ENCODE data around the gene SLC6A12. TPM values are rescaled to one million over a fixed set of nuclear protein-coding genes. Genes with fewer than 3 reads are reported as not detected.

Gene SLC6A12
- total RNA-seq, 1 experiment from 2014 or later, result not detected

DNA sequence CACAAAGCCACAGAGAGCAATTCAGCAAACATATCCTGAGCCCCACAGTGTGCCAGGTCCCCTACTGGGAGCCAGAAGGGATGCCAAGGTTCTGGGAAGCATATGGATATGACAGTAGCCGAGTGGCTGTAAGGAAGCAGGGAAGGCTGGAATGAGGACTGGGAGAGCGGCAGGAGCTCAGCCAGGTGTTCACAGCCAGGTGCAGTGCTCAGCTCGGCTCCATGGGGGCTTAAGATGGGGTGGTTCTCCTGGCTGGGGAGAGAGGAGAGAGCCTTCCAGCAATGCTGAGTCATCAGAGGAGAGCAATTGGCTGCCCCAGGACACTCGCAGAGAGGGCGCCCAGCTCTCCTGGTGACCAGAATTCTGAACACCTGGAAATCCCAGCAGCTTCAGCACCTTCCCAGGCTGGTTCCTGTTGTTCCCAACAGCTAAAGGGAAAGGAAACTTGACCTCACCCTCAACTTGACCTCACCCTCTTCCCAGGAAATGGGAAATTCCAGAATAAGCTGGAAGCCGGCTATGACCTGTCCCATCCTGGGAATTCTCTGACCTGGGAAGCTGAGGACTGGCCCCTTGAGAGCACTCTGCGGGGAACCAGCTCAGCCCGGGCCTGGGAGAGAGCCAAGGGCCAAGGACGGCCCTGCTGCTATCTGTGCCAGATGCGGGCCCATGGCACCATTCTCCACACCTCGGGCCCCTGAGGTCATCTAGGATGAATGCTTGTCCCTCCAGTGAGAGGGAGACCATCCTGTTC, 34.6 kb downstream of the SLC6A12 start:
- TF ChIP-seq, protein P1, sequence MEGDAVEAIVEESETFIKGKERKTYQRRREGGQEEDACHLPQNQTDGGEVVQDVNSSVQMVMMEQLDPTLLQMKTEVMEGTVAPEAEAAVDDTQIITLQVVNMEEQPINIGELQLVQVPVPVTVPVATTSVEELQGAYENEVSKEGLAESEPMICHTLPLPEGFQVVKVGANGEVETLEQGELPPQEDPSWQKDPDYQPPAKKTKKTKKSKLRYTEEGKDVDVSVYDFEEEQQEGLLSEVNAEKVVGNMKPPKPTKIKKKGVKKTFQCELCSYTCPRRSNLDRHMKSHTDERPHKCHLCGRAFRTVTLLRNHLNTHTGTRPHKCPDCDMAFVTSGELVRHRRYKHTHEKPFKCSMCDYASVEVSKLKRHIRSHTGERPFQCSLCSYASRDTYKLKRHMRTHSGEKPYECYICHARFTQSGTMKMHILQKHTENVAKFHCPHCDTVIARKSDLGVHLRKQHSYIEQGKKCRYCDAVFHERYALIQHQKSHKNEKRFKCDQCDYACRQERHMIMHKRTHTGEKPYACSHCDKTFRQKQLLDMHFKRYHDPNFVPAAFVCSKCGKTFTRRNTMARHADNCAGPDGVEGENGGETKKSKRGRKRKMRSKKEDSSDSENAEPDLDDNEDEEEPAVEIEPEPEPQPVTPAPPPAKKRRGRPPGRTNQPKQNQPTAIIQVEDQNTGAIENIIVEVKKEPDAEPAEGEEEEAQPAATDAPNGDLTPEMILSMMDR (conservative IDR thresholded peaks at IDR 0.05), result no peak
- no peak for TF ChIP-seq EZH2 (IDR thresholded peaks at IDR 0.05; ENCODE audit: low read depth)
- Histone ChIP-seq H2AFZ (no peak overlapping the region), H3K4me1 (replicated peaks; ENCODE audit: insufficient read depth) (peaks cover 27% of the 10 kb centered on the region), H3K79me2 (ENCODE audit: low read depth) (no peaks in the 10 kb centered on the region), H3K4me3 (no peak overlapping the region), H3K36me3 (ENCODE audit: low read depth) (no peaks in the 10 kb centered on the region), H3K9me2 (ENCODE audit: insufficient read depth) (no peaks in the 10 kb centered on the region), H4K20me1 (ENCODE audit: insufficient read depth) (no peaks in the 10 kb centered on the region), H3K27ac (no peak overlapping the region), H3K4me2 (no peak overlapping the region), H3K9me3 (ENCODE audit: insufficient read depth, low read depth) (no peaks in the 10 kb centered on the region), H3F3A (ENCODE audit: insufficient read depth, low read depth) (peaks cover 8% of the 10 kb centered on the region; the same call in 1 of the 2 replicates), H3K27me3 (ENCODE audit: insufficient read depth, low read depth) (peaks cover 3% of the 10 kb centered on the region; the same call in 1 of the 2 replicates)
- intact Hi-C loops (cut with micrococcal nuclease; ENCODE audit: unreplicated experiment), result no loop called here
- BruUV-seq (replicated peaks), result no TSS peak
- no peak for DNase-seq
- ChIA-PET CTCF (interaction anchor here (0.5 kb wide), 1 partner anchor 23 kb away, joined by 3 read pairs; no protein-coding TSS in a partner anchor), POLR2A (ENCODE audit: unreplicated experiment) (interaction anchor here (0.7 kb wide), 1 partner anchor 14 kb away, joined by 5 read pairs; no protein-coding TSS in a partner anchor)

DNA sequence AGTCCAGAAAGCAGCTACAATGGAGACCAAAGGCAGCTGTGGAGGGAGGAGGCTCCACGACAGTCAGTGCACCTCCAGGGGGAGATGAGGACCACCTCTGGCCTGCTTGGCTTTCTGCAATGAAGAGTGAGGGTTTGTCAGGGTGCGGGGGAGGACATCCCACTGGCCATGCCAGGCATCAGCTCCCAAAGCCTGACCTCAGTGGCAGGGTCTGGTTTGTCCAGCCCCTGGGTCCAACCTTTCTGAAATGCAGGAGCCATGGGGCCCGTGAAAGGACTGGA, 35.2 kb downstream of the SLC6A12 start:
- Histone ChIP-seq H3K9me3 (ENCODE audit: insufficient read depth, low read depth) (no peaks in the 10 kb centered on the region), H3K4me3 (no peak overlapping the region), H3K27me3 (ENCODE audit: insufficient read depth, low read depth) (peaks cover 8% of the 10 kb centered on the region; the same call in 1 of the 2 replicates), H3K9me2 (ENCODE audit: insufficient read depth) (no peaks in the 10 kb centered on the region), H3K27ac (no peak overlapping the region), H3K79me2 (ENCODE audit: low read depth) (no peaks in the 10 kb centered on the region), H3F3A (ENCODE audit: insufficient read depth, low read depth) (peaks cover 8% of the 10 kb centered on the region; the same call in 1 of the 2 replicates), H3K4me2 (no peak overlapping the region), H4K20me1 (ENCODE audit: insufficient read depth) (no peaks in the 10 kb centered on the region), H2AFZ (no peak overlapping the region), H3K36me3 (ENCODE audit: low read depth) (no peaks in the 10 kb centered on the region), H3K4me1 (replicated peaks; ENCODE audit: insufficient read depth) (peaks cover 27% of the 10 kb centered on the region)
- no peak for TF ChIP-seq EZH2 (IDR thresholded peaks at IDR 0.05; ENCODE audit: low read depth)
- TF ChIP-seq, protein P1 (conservative IDR thresholded peaks at IDR 0.05), result no peak
- CTCF ChIA-PET, result no interaction called here
- POLR2A ChIA-PET (ENCODE audit: unreplicated experiment), result no interaction called here
- no peak for DNase-seq
- BruUV-seq (replicated peaks), result no TSS peak
- intact Hi-C loops (cut with micrococcal nuclease; ENCODE audit: unreplicated experiment), result no loop called here

DNA sequence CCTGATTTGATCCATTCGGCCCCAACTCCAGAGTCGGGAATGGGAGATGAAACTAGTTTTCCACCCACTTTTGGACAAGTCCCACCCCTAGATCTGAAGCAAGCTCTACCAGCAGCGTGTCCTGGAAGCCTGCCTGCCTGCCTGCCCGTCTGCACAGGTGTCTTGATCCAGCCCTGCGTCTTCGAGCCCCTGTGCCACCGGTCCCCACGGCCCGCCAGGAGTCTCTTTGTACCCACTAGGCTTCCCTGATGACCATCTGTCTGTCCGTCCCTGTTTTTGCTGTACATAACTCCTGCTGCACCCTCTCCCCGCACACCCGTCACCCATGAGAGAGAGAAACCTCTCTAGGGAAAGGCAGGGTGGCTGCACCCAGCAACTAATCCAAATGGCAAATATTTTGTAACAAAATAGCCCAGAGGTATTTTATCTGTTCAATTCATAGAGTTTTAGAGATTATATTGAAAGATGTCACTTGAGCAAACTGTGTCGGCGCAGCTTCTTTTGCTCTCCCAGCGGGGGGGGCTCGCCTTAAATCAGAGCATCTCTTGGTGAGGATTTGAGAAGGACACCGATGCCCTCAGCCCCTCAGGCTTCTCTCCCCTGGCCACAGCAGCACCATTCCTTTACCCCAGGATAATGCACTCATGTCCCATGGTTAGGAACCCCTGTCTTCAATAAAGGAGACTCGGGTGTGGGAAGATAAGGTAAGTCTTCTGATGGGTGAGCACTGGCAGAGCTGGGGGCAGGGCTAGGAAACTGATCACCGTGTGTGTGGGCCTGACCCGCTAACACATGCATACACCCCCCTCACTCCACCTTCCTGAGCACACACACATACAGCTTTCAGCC, 35.8 kb downstream of the SLC6A12 start:
- H4K20me1 ChIP-seq (ENCODE audit: insufficient read depth), result no peaks in the 10 kb centered on the region
- peaks cover 8% of the 10 kb centered on the region; the same call in 1 of the 2 replicates for H3F3A ChIP-seq (ENCODE audit: insufficient read depth, low read depth)
- TF ChIP-seq EZH2 (IDR thresholded peaks at IDR 0.05; ENCODE audit: low read depth), result no peak
- TF ChIP-seq, protein P1 (conservative IDR thresholded peaks at IDR 0.05), result no peak
- no peaks in the 10 kb centered on the region for H3K9me3 ChIP-seq (ENCODE audit: insufficient read depth, low read depth)
- H3K27ac ChIP-seq, result no peak overlapping the region
- ChIA-PET CTCF (no interaction called here), POLR2A (ENCODE audit: unreplicated experiment) (no interaction called here)
- H3K4me2 ChIP-seq, result no peak overlapping the region
- H3K4me1 ChIP-seq (replicated peaks; ENCODE audit: insufficient read depth), result peaks cover 27% of the 10 kb centered on the region
- no peaks in the 10 kb centered on the region for H3K9me2 ChIP-seq (ENCODE audit: insufficient read depth)
- intact Hi-C loops (cut with micrococcal nuclease; ENCODE audit: unreplicated experiment), result no loop called here
- peaks cover 13% of the 10 kb centered on the region for H3K27me3 ChIP-seq (ENCODE audit: insufficient read depth, low read depth)
- no peaks in the 10 kb centered on the region for H3K36me3 ChIP-seq (ENCODE audit: low read depth)
- no peaks in the 10 kb centered on the region for H3K79me2 ChIP-seq (ENCODE audit: low read depth)
- BruUV-seq (replicated peaks), result no TSS peak
- no peak for DNase-seq
- H3K4me3 ChIP-seq, result no peak overlapping the region
- no peak overlapping the region for H2AFZ ChIP-seq
